HepG2 (cell line): Measurements from ENCODE around the gene ZNF556. TPM values are rescaled to one million over a fixed set of nuclear protein-coding genes. Genes with fewer than 3 reads are reported as not detected.

Experiments
- ATF4 ChIP-seq, 2 experiments: fragments of 450-650 bp in 1 of 2; sonication (generic) in 1 of 2; formaldehyde crosslinking; IDR thresholded peaks; 2 replicates each; pipeline versions ENCODE4 v1.5.0 to v1.8.0; 2020 to 2022; ENCODE audit warnings: mild to moderate bottlenecking in 1 of 2, missing genetic modification reagents in 1 of 2
- BCL6 ChIP-seq: IDR thresholded peaks from 2 replicates; pipeline ENCODE4 v1.6.1; 2016; ENCODE audit warnings: missing genetic modification reagents, missing compliant biosample characterization
- BRCA1 ChIP-seq: sonication (generic); formaldehyde crosslinking; IDR thresholded peaks from 2 replicates; pipeline ENCODE4 v1.4.0; 2020; ENCODE audit warnings: missing genetic modification reagents
- CEBPG ChIP-seq: IDR thresholded peaks from 2 replicates; pipeline ENCODE4 v1.6.1; 2016
- ESRRA ChIP-seq: sonication (generic); formaldehyde crosslinking; IDR thresholded peaks from 2 replicates; pipeline ENCODE4 v1.5.1; 2020; ENCODE audit warnings: mild to moderate bottlenecking, low read depth, missing genetic modification reagents
- ETV5 ChIP-seq: IDR thresholded peaks from 2 replicates; pipeline ENCODE4 v1.6.1; 2018; ENCODE audit warnings: missing biosample characterization, missing genetic modification reagents, inconsistent platforms, borderline replicate concordance
- ETV6 ChIP-seq: sonication (generic); formaldehyde crosslinking; conservative IDR thresholded peaks from 2 replicates; pipeline ENCODE4 v1.4.0; 2020; ENCODE audit warnings: missing genetic modification reagents
- FOXA3 ChIP-seq: IDR thresholded peaks from 2 replicates; pipeline ENCODE4 v1.6.1; 2016; ENCODE audit warnings: missing genetic modification reagents, missing compliant biosample characterization
- IRX3 ChIP-seq: sonication (generic); formaldehyde crosslinking; IDR thresholded peaks from 2 replicates; pipeline ENCODE4 v1.8.1; 2023; ENCODE audit warnings: mild to moderate bottlenecking, low read depth, missing genetic modification reagents, borderline replicate concordance
- JUND ChIP-seq: sonication (generic); formaldehyde crosslinking; IDR thresholded peaks from 2 replicates; pipeline ENCODE4 v1.8.0; 2022; ENCODE audit warnings: mild to moderate bottlenecking, missing genetic modification reagents
- KDM4B ChIP-seq: sonication (generic); formaldehyde crosslinking; IDR thresholded peaks from 2 replicates; pipeline ENCODE4 v1.4.0; 2020; ENCODE audit warnings: missing genetic modification reagents
- KLF12 ChIP-seq: sonication (generic); formaldehyde crosslinking; IDR thresholded peaks from 2 replicates; pipeline ENCODE4 v1.4.0; 2020; ENCODE audit warnings: missing genetic modification reagents, borderline replicate concordance
- KLF9 ChIP-seq: IDR thresholded peaks from 2 replicates; pipeline ENCODE4 v1.6.1; 2016; ENCODE audit warnings: low read depth
- MLX ChIP-seq: IDR thresholded peaks from 2 replicates; pipeline ENCODE4 v1.6.1; 2016
- MXI1 ChIP-seq: IDR thresholded peaks from 3 replicates; pipeline ENCODE4 v1.6.1; 2012; ENCODE audit warnings: low read depth, low read length, inconsistent platforms, borderline replicate concordance
- NFKBIZ ChIP-seq: IDR thresholded peaks from 2 replicates; pipeline ENCODE4 v1.6.1; 2018; ENCODE audit warnings: missing genetic modification reagents, missing compliant biosample characterization
- NR2F1 ChIP-seq, 2 experiments: fragments of 450-650 bp in 1 of 2; formaldehyde crosslinking in 1 of 2; IDR thresholded peaks; 2 replicates each; pipeline versions ENCODE4 v1.5.0 to v1.6.1; 2016 to 2020; ENCODE audit warnings: mild to moderate bottlenecking in 1 of 2, missing compliant biosample characterization in 1 of 2, missing genetic modification reagents in 1 of 2, moderate library complexity in 1 of 2
- SALL2 ChIP-seq: sonication (generic); formaldehyde crosslinking; IDR thresholded peaks from 2 replicates; pipeline ENCODE4 v1.8.1; 2023; ENCODE audit warnings: mild to moderate bottlenecking, missing genetic modification reagents, inconsistent platforms
- SAP130 ChIP-seq: IDR thresholded peaks from 2 replicates; pipeline ENCODE4 v1.6.1; 2016; ENCODE audit warnings: low read depth
- SIN3A ChIP-seq: IDR thresholded peaks from 2 replicates; pipeline ENCODE4 v1.6.1; 2011; ENCODE audit warnings: low read depth, mild to moderate bottlenecking, control low read depth, low read length, borderline replicate concordance
- U2AF2 ChIP-seq: fragments of 200-400 bp; formaldehyde crosslinking; IDR thresholded peaks from 2 replicates; pipeline ENCODE4 v1.6.1; 2017; ENCODE audit warnings: low read depth, mild to moderate bottlenecking, low read length
- ZBTB8A ChIP-seq: sonication (generic); formaldehyde crosslinking; IDR thresholded peaks from 2 replicates; pipeline ENCODE4 v1.4.0; 2020; ENCODE audit warnings: mild to moderate bottlenecking, low read depth, missing genetic modification reagents, borderline replicate concordance
- ZNF160 ChIP-seq: sonication (generic); formaldehyde crosslinking; IDR thresholded peaks from 2 replicates; pipeline ENCODE4 v1.8.0; 2022; ENCODE audit warnings: mild to moderate bottlenecking, inconsistent platforms, missing genetic modification reagents
- ZNF317 ChIP-seq: sonication (generic); formaldehyde crosslinking; IDR thresholded peaks from 2 replicates; pipeline ENCODE4 v1.5.0; 2020; ENCODE audit warnings: mild to moderate bottlenecking, missing genetic modification reagents
- ZNF460 ChIP-seq: sonication (generic); formaldehyde crosslinking; IDR thresholded peaks from 2 replicates; pipeline ENCODE4 v1.5.1; 2020; ENCODE audit warnings: missing genetic modification reagents, mild to moderate bottlenecking, borderline replicate concordance
- ZNF484 ChIP-seq: sonication (generic); formaldehyde crosslinking; IDR thresholded peaks from 2 replicates; pipeline ENCODE4 v1.5.1; 2020; ENCODE audit warnings: mild to moderate bottlenecking, low read depth, missing genetic modification reagents, borderline replicate concordance
- ZNF792 ChIP-seq: IDR thresholded peaks from 2 replicates; pipeline ENCODE4 v1.6.1; 2016
- polyA plus RNA-seq, 8 experiments: library from polyadenylated mRNA; depleted of rRNA in 3 of 8; stranded (reverse) in 7 of 8; unstranded in 1 of 8; fragments of >200 nt; fragmentation: Illumina TruSeq in 4 of 8; extraction: Trizol in 4 of 8; gene quantifications; 2 replicates each; pipeline versions ENCODE4 v1.2.1 to v1.2.3, GENCODE V29; 2011 to 2016; ENCODE audit warnings: low read depth in 4 of 8, missing spikeins in 1 of 8, mixed read lengths in 1 of 8; ENCODE audit not compliant: insufficient read depth in 1 of 8
- total RNA-seq, 5 experiments: library from RNA; depleted of rRNA; stranded (reverse); fragments of >200 nt; fragmentation: Illumina TruSeq; extraction: Trizol; gene quantifications; 2 replicates each; pipeline ENCODE4 v1.2.3, GENCODE V29; 2016; ENCODE audit warnings: low read depth in 1 of 5
- TF ChIP-seq, protein P1 (sequence below): sonication (generic); formaldehyde crosslinking; IDR thresholded peaks from 2 replicates; pipeline ENCODE4 v1.8.1; 2023; ENCODE audit warnings: mild to moderate bottlenecking, missing genetic modification reagents
- TF ChIP-seq, protein P2 (sequence below): sonication (generic); formaldehyde crosslinking; IDR thresholded peaks from 2 replicates; pipeline ENCODE4 v1.4.0; 2020; ENCODE audit warnings: missing genetic modification reagents

ZNF556 gene
- total and polyA plus RNA-seq, 2 of the 13 experiments (the other 11 are each of a cell fraction or from before 2014, with no cell fraction given): 4.2 to 28.6 TPM

DNA sequence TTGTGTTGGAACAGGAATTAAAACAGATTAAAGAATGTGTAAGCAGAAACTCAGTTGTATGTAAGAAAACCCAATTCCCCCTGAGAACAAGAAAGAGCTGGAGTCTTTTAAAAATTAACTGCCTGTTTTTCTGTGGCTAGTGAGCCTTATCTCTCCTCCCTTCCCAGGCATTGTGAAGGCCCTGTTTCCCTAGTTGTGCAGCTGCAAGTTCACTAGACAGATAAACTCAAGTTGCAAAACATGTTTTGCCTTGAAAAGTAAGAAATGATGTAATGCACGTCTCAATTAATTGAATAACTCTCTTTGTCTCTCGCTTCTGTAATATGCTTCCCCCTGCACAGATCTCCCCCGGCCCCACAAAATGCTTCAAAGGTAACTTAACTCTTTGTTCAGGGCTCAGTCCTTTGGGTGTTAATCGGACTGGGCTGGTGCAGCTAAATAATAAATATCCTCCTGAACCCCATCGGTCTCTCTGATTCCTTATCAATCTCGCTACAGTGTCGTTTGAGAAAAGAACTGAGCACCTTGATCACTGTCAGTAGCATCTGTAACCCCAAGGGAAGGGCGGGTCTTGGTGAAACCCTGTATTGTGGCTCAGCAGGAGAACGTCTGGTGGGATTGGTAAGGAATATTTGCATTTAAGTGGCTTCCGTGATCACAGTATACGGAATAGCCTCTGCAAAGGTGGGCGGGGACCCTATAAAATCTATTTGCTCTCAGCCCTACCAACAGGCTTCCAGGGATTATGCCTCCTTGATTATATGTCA is 1.6 kb upstream of the ZNF556 start (continued):
- TF ChIP-seq ZNF792: no peak
- TF ChIP-seq, protein P1, sequence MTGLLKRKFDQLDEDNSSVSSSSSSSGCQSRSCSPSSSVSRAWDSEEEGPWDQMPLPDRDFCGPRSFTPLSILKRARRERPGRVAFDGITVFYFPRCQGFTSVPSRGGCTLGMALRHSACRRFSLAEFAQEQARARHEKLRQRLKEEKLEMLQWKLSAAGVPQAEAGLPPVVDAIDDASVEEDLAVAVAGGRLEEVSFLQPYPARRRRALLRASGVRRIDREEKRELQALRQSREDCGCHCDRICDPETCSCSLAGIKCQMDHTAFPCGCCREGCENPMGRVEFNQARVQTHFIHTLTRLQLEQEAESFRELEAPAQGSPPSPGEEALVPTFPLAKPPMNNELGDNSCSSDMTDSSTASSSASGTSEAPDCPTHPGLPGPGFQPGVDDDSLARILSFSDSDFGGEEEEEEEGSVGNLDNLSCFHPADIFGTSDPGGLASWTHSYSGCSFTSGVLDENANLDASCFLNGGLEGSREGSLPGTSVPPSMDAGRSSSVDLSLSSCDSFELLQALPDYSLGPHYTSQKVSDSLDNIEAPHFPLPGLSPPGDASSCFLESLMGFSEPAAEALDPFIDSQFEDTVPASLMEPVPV (CRISPR knock-in tag): no peak
- no peak for TF ChIP-seq KLF9 (CRISPR knock-in tag)
- TF ChIP-seq NR2F1 (CRISPR knock-in tag; IDR thresholded peaks at IDR 0.05): no peak
- no peak for TF ChIP-seq IRX3 (CRISPR knock-in tag)
- 0 out of 2 replicates have a peak, but pooled peaks have one; percentile 8 for TF ChIP-seq SIN3A
- TF ChIP-seq, protein P2, sequence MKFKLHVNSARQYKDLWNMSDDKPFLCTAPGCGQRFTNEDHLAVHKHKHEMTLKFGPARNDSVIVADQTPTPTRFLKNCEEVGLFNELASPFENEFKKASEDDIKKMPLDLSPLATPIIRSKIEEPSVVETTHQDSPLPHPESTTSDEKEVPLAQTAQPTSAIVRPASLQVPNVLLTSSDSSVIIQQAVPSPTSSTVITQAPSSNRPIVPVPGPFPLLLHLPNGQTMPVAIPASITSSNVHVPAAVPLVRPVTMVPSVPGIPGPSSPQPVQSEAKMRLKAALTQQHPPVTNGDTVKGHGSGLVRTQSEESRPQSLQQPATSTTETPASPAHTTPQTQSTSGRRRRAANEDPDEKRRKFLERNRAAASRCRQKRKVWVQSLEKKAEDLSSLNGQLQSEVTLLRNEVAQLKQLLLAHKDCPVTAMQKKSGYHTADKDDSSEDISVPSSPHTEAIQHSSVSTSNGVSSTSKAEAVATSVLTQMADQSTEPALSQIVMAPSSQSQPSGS: 0 out of 2 replicates have a peak, but pooled peaks have one; percentile 34
- no peak for TF ChIP-seq ESRRA
- no peak for TF ChIP-seq FOXA3 (CRISPR knock-in tag)
- TF ChIP-seq BCL6 (CRISPR knock-in tag): peak; percentile 63
- peak; percentile 59 for TF ChIP-seq CEBPG (CRISPR knock-in tag)
- no peak for TF ChIP-seq ZBTB8A (CRISPR knock-in tag)
- TF ChIP-seq NFKBIZ (CRISPR knock-in tag): no peak
- no peak for TF ChIP-seq U2AF2
- TF ChIP-seq ZNF160: no peak
- no peak for TF ChIP-seq MLX
- no peak for TF ChIP-seq BRCA1 (CRISPR knock-in tag)
- no peak for TF ChIP-seq ZNF484 (CRISPR knock-in tag)
- no peak for TF ChIP-seq ETV5 (CRISPR knock-in tag)
- TF ChIP-seq SALL2 (CRISPR knock-in tag): no peak
- TF ChIP-seq ATF4 (CRISPR knock-in tag; IDR thresholded peaks at IDR 0.05): peak in 1 of 2 experiments; percentile 62; a peak in 2 of 4 replicates
- TF ChIP-seq KLF12: no peak
- peak; percentile 31; the same call in 1 of the 2 replicates for TF ChIP-seq SAP130
- no peak for TF ChIP-seq JUND
- no peak for TF ChIP-seq ZNF317
- no peak for TF ChIP-seq KDM4B (CRISPR knock-in tag)
- TF ChIP-seq MXI1: no peak
- no peak for TF ChIP-seq ETV6 (CRISPR knock-in tag)
- TF ChIP-seq ZNF460 (CRISPR knock-in tag): no peak
